Neural cell (in vitro differentiated cells): Measurements from ENCODE around the gene TBRG1.

ENCODE experiments used
- EZH2 ChIP-seq: fragments of 200-600, 300-800 bp; shearing (Covaris generic), sonication (generic); IDR thresholded peaks from 2 replicates; pipeline ENCODE4 v1.6.1; 2014; ENCODE audit warnings: antibody characterized with exemption, low read length, borderline replicate concordance, mild to moderate bottlenecking; ENCODE audit not compliant: insufficient read depth, poor library complexity, severe bottlenecking
- TF ChIP-seq, protein P1 (sequence below): fragments of 450-650 bp; IDR thresholded peaks from 2 replicates; pipeline ENCODE4 v1.5.1; 2014; ENCODE audit warnings: antibody characterized with exemption, mild to moderate bottlenecking, moderate library complexity; ENCODE audit not compliant: poor library complexity, severe bottlenecking

DNA sequence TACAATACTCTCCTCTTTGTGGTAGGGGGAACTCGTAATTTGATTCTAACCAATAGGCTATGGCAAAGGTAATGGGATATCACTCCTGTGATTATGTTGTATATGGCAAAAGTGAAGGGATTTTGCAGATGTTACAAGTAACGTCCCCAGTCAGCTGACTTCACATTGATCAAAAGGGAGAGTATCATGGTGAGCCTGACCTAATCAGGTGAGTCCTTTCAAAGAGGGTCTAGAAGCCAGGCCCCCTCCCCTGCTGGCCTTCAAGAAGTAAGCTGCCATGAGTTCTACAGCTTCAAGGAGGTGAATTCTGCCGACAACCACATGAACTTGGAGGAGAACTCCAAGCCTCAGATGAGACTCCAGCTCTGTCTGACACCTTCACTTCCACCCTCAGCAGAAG is 20.0 kb downstream of the TBRG1 start:
- TF ChIP-seq, protein P1, sequence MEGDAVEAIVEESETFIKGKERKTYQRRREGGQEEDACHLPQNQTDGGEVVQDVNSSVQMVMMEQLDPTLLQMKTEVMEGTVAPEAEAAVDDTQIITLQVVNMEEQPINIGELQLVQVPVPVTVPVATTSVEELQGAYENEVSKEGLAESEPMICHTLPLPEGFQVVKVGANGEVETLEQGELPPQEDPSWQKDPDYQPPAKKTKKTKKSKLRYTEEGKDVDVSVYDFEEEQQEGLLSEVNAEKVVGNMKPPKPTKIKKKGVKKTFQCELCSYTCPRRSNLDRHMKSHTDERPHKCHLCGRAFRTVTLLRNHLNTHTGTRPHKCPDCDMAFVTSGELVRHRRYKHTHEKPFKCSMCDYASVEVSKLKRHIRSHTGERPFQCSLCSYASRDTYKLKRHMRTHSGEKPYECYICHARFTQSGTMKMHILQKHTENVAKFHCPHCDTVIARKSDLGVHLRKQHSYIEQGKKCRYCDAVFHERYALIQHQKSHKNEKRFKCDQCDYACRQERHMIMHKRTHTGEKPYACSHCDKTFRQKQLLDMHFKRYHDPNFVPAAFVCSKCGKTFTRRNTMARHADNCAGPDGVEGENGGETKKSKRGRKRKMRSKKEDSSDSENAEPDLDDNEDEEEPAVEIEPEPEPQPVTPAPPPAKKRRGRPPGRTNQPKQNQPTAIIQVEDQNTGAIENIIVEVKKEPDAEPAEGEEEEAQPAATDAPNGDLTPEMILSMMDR: no peak
- TF ChIP-seq EZH2: no peak
